Stimulated activated naive CD8-positive, alpha-beta T cell treated with anti-CD3 and anti-CD28 coated beads, Interleukin-15, Interleukin-2, amounts not matched to agents 100 U/mL and 50 U/mL, for 24 hours (primary cell): ENCODE data around the gene GLRA3.

Source experiments
- ATAC-seq: fragments of 150-1000 bp; cut with Tn5 transposase; one replicate; pipeline ENCODE4 v1.10.0; 2021
- DNase-seq: peaks from one replicate; pipeline ENCODE4 v3.0.0; 2021

The GLRA3 gene

GRCh38 chr4:174592985-174593335 lies 236.1 kb downstream of the GLRA3 start:
- DNase-seq: no peak
- ATAC-seq: no peak

GRCh38 chr4:174592256-174592984 lies 236.6 kb downstream of the GLRA3 start:
- ATAC-seq: no peak
- DNase-seq: no peak

GRCh38 chr4:174591243-174592021 lies 237.6 kb downstream of the GLRA3 start:
- no peak for DNase-seq
- ATAC-seq: peak; percentile 55

GRCh38 chr4:174590336-174590735 lies 238.7 kb downstream of the GLRA3 start:
- DNase-seq (no peak), ATAC-seq (no peak)
